LoVo (cell line): ENCODE data around the gene ISYNA1.

ENCODE experiments used
- DNase-seq: peaks from one replicate; pipeline ENCODE4 v3.0.0-alpha.2; 2016; ENCODE audit warnings: low spot score

Gene ISYNA1

DNA sequence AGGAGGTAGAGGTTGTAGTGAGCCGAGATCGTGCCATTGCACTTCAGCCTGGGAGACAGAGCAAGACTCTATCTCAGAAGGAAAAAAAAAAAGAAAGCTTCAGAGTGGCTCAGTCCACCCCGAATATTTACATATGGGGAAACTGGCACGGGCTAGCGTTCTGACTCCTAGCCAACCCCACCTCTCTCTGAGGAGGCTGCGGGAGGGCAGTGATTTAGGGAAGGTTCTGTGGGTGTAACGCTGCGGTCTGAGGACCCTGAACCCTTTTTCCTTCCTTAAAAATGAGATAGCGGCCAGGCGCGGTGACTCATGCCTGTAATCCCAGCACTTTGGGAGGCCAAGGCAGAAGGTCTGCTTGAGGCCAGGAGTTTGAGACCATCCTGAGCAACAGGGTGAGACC lies 45.5 kb downstream of the ISYNA1 start:
- DNase-seq, result peak; percentile 48

GRCh38 chr19:18391509-18392075 lies 46.3 kb downstream of the ISYNA1 start:
- no peak for DNase-seq

DNA sequence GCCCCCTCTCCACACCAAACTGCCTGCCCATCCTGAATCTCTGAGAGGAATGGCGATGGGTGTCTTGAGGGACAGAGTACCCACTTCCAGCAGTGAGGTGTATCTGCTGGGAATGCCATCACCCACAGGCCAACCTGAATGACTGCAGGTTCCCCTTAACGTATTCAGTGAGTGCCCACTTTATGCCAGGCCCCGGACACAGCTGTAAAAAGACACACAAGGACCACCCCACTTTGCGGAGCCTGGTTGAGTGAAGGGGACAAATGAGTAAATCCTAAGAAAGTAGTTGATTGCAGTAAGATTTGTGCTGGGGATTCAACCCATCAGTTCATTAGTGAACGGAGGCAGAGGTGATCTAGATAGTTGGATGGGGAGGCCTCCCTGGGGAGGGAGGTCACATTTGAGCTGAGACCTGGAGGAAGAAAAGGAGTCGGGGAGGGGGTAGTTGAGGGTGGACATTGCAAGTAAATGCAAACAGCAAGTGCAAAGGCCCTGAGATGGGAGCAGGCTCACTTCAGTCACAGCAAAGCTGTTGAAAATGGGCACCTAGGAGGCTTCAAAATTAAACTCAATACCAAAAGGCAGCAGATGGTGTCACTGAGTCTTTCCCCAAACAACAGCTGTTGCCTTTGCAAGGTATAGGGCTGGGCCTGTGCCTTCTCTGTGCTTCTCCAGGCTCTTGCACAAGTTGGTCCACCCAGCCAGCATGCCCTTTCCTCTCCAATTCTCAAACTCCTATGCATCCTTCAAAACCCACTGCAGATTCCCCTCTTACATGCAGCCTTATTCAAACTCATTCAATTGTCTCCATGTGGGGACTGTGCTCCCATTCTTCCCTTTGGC lies 47.6 kb downstream of the ISYNA1 start:
- DNase-seq, result peak; percentile 79

DNA sequence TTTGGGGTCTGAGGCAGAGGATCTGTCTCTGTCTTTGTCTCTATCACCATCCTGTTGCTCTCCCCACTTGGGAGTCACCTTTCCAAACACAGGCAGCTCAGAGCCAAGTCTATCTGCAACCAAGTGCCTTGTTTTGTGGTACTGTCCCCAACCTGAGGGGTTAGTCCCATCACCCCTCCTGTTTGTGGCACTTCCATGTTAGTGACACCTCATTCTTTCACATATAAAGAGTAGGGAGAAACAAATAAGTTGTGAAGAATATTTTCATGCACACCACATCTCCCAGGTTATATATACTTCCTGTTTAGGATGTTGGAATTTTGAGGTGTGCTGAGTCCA lies 48.2 kb downstream of the ISYNA1 start:
- peak; percentile 82 for DNase-seq

DNA sequence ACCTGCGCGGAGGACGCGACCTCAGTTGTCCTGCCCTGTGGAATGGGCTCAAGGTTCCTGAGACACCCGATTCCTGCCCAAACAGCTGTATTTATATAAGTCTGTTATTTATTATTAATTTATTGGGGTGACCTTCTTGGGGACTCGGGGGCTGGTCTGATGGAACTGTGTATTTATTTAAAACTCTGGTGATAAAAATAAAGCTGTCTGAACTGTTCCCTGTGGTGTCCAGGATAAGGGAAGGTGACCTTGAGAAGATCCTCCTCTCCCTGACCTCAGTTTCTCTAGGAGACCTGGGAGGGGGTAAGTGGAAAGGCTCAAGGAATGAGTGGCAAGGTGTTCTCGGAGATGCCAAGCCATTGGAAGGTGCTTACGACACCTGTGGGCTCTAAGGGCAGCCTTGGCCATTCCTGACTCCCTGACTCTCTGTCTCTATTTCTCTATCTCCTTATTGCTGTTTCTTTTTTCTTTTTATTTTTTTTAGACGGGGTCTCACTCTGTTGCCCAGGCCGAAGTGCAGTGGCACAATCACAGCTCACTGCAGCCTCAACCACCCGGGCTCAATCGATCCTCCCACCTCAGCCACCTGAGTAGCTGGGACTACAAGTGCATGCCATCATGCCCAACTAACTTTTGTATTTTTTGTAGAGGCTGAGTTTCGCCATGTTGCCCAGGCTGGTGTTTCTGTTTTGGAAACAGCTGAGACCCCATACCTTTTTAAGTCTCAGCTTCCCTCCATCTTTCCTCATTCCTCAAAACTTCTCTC lies 48.8 kb downstream of the ISYNA1 start:
- DNase-seq, result peak; percentile 79

DNA sequence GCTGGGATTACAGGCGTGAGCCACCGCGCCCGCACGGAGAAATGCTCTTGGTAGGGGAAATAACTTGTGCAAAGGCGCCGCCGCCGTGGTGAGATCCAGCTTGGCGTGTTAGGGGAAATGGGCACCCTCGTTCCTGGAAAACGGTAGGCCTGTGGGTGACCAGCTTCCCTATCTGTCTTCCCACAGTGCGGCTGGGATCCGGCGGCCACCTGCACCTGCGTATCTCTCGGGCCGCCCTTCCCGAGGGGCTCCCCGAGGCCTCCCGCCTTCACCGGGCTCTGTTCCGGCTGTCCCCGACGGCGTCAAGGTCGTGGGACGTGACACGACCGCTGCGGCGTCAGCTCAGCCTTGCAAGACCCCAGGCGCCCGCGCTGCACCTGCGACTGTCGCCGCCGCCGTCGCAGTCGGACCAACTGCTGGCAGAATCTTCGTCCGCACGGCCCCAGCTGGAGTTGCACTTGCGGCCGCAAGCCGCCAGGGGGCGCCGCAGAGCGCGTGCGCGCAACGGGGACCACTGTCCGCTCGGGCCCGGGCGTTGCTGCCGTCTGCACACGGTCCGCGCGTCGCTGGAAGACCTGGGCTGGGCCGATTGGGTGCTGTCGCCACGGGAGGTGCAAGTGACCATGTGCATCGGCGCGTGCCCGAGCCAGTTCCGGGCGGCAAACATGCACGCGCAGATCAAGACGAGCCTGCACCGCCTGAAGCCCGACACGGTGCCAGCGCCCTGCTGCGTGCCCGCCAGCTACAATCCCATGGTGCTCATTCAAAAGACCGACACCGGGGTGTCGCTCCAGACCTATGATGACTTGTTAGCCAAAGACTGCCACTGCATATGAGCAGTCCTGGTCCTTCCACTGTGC lies 49.6 kb downstream of the ISYNA1 start:
- peak; percentile 66 for DNase-seq

- no peak for DNase-seq
Measured at GRCh38 chr19:18386543-18387271, 51.2 kb downstream of the ISYNA1 start.

GRCh38 chr19:18385675-18386542 lies 52.0 kb downstream of the ISYNA1 start, which contains the start of gene GDF15:
Gene GDF15 (plus strand): TSS chr19:18386158. CDS start chr19:18386190, 32 bp downstream.
- DNase-seq, result peak; percentile 91

DNA sequence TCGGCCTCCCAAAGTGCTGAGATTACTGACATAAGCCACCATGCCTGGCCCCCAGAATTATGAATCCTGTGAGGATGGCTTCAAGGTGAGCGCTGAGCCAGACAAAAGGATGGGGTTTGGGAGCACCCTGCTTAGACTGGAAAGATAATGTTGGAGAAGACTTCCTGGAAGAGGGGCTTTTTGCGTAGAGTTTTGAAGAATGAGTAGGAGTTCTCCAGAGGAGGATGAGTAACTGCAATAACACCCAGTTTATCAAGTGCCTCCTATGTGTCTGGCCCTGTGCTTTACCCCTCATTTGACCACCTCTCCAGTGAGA lies 52.6 kb downstream of the ISYNA1 start:
- DNase-seq, result no peak

DNA sequence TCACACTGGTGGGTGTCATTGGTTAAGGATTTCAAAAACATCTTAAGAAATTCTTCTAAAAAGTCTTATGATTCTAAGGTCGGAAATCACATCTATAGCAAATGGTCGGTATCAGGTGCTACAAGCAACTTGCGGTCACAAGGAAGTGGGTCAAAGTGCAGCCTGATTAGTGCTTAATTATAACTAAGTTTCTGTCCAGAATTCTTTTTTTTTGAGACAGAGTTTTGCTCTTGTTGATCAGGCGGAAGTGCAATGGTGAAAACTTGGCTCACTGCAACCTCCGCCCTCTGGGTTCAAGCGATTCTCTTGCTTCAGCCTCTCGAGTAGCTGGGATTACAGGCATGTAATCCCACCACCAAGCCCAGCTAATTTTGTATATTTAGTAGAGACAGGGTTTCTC lies 53.2 kb downstream of the ISYNA1 start:
- DNase-seq, result no peak
